Activated gamma-delta T cell treated with Interleukin-2 at 50 U/mL for 16 hours (primary cell): ENCODE data around the gene DRC3.
"Not testable (repeated sequence)": the region's sequence is repeated elsewhere in the genome, so short reads cannot be mapped to it uniquely, and the experiment has no call there.

ENCODE experiments used
- DNase-seq: peaks from one replicate; pipeline ENCODE4 v3.0.0-alpha.2; 2020

Gene DRC3

DNA sequence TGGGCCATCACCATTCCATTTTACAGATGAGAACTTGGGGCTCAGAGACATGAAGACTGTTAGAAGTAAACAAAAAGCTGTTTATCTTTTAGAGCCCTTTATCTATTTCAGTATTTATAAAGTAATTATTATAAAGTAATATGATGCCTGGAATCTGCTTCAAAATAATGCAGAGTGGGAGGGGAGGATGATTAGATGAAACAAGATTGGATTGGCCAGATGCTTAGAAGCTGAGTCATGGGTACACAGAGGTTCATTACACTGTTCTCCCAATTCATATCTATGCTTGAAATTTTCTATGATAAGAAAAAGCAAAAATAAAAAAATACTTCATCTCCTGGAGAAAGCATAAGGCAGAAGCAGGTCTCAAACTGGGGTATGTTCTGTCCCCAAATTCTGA, 29.8 kb upstream of the DRC3 start:
- no peak for DNase-seq

GRCh38 chr17:17943281-17943984, 29.2 kb upstream of the DRC3 start:
- DNase-seq, result no peak

- no peak for DNase-seq
Observed at GRCh38 chr17:17944242-17944641, 28.4 kb upstream of the DRC3 start.

DNA sequence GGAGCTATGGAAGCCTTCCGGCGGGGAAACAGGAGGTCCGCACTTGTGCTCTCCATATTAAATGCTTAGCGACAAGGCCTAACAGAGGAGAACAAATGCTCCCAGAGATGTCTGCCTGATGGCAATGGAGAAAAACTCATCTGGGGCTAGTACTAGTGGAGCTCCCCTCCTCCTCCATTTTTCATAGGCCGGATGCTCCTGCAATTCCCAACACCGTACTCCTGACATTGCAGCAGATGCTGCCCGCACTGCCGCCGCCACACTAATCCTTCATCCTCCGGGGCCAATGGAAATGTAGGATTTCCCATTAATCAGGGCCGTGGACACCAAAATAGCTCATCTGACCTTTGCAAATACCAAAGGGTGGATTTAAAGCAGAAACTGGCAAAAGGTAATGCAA, 27.9 kb upstream of the DRC3 start:
- DNase-seq, result no peak

GRCh38 chr17:17946093-17946492, 26.6 kb upstream of the DRC3 start:
- DNase-seq, result no peak

GRCh38 chr17:17947309-17947708, 25.4 kb upstream of the DRC3 start:
- DNase-seq, result no peak

- no peak for DNase-seq
Observed at GRCh38 chr17:17947966-17948365, 24.7 kb upstream of the DRC3 start.

GRCh38 chr17:17950347-17950746, 22.3 kb upstream of the DRC3 start:
- no peak for DNase-seq

DNA sequence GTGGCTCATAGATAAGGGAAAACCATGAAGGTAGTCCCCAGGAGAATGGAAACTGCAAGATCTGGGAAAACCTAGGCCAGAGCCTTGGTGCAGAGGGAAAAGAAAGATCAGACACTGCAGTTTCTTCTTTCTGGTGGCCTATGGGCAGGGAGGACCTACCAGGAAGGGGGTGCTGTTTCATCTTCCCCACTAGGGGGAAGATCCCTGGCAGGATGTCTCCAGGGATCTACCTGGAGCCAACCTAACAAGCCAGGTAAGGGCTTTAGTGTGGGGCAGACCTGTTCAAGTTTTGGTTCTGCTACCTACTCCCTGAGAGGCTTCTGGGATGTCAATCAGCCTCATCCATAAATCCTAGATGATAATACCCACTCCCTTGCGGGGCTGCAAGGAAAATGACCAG, 21.9 kb upstream of the DRC3 start:
- DNase-seq, result no peak

DNA sequence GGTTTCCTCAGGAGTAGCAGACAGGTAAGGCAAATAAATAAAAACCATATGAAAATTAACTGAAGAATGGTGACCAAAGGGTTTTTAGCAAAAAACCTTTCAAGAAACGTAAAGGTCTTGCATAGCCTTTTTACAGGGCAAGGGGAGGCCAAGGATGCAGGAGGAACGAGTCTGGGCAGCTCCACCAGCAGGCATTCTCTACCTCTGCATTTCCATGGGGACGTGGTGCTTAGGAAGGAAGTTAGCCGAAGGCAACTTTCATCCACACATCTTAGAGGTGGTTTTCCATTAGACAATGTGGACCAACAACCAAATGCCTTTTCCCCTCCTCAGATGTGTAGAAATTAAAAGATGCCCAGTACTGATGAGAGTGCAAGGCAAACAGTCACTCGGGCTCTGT, 21.1 kb upstream of the DRC3 start:
- DNase-seq, result no peak

- no peak for DNase-seq
Observed at GRCh38 chr17:17952691-17953090, 20.0 kb upstream of the DRC3 start.

DNA sequence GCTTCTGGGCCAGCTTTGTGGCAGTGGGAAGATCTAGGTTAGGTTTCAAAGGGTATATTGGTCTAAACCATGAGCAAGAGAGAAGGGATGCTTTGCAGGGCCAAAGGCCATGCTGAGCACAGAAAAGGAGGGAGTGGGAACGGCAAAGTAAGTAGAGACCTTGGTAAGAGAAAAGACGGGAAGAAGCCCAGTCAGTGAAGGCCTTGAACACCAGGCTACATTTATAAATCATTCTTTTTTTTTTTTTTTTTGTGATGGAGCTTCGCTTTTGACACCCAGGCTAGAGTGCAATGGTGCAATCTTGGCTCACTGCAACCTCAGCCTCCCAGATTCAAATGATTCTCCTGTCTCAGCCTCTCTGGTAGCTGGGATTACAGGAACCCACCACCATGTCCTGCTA, 18.6 kb upstream of the DRC3 start:
- DNase-seq, result no peak

DNA sequence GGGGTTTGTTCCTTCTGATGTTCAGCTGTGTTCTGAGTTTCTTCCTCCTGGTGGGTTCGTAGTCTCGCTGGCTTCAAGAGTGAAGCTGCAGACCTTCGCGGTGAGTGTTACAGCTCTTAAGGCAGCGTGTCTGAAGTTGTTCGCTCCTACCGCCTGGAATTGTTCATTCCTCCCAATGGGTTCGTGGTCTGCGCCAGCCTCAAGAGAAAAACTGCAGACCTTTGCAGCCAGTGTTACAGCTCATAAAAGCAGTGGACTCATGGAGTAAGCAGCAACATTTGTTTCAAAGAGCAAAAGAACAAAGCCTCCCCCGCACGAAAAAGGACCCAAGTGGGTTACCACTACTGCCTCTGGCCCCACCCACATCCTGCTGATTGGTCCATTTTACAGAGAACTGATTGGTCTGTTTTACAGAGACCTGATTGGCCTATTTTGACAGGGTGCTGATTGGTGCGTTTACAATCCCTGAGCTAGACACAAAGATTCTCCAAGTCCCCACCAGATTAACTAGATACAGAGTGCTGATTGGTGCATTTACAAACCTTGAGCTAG, 16.8 kb upstream of the DRC3 start:
- not testable (repeated sequence) for DNase-seq

DNA sequence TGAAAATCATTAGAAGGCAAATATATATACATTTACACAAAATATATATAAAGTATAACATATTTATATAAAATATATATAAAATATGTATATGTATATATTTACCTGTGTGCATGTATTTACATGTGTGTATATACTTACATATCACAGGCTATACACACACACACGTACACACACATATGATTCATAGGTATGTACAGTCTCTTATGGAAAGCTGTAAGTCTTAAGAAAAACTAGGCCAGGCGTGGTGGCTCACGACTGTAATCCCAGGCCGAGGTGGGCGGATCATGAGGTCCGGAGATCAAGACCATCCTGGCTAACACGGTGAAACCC, 15.1 kb upstream of the DRC3 start:
- no peak for DNase-seq

- no peak for DNase-seq
Observed at GRCh38 chr17:17958982-17959381, 13.7 kb upstream of the DRC3 start.

DNA sequence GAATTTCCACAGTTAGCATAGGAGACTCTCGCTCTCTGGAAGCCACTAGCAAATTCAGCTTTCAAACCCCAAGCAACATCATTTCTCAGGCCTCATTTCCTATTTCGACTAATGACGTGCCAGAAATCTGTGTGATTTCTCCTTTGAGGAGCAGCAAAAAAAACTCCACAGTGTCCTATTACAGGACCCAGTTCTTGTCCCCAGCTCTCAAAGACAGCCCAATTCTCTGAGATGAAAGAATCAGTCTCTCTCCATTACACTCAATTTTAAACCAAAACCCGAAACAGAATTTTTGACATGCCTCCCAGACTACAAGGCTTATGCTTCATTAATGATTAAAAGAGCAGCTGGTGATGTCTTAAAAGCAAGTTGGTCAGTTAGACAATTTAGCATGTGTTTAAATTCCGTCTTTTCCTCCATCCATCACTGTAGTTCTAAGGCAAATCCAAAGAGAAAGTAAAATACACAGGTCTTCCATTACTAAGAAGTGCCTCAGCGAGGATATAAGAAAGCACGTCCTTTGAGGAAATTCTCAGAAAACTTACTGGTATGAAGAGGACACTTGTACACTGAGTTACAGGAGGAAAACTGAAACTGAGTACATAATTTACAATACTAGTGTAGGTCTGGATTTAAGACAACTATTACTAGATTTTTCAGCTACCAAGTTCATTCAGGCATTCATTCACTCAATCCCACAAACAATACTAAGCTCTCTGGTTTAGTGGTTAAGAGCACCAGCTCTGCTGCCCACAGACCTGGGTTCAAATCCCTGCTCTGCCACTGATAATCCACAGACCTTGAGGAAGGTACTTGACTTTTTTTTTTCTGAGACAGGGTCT, 12.9 kb upstream of the DRC3 start:
- DNase-seq, result no peak

- no peak for DNase-seq
Observed at GRCh38 chr17:17960500-17961030, 12.1 kb upstream of the DRC3 start.

DNA sequence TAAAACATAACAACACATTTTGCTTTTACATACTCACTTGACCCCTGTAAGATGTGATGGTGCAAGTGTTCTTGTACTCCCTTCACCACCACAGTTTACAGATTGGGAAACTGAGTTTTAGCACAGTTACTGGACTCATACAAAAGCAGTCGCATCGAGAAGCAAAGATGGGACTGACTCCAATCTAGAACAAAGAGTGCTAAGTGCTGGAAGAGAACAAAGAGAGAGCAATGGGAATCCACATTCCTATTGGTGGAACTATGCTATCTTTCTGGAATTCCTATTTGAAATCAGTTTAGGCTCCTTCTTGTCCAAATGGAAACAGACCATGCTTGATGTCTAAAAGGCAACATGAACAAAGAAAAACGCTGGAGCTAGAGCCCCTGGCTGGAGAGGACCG, 9.6 kb upstream of the DRC3 start:
- no peak for DNase-seq

GRCh38 chr17:17963694-17964436, 8.8 kb upstream of the DRC3 start:
- no peak for DNase-seq

- no peak for DNase-seq
Observed at GRCh38 chr17:17964710-17965109, 8.0 kb upstream of the DRC3 start.

DNA sequence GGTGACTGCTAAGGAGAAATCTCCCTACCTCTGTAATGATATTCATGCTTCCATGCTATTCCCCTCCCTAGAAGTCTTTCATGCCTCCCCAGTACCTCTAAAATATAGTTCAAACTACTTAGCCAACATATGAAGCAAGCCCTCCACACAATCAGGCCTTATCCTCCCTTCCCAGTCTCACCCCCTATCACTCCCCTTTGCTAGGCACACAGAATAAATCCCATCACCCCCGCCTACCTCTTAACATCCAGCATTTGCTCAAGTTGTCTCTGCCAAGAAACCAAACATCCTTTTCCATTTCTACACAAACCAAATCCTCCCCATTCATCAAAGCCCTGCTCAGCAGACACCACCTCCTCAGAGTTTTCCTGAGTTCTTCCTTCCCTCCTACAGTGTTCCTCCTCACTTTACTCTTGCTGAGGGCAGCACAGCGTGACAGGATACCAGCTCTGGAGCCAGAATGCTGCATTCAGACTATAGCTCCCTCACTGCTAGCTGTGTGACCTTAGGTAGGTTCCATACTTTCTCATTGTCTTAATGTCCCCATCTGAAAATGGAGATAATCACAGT, 7.4 kb upstream of the DRC3 start:
- no peak for DNase-seq

- DNase-seq, result no peak
Observed at GRCh38 chr17:17966399-17966798, 6.3 kb upstream of the DRC3 start.
